SK-N-SH treated with all-trans-retinoic acid at 6 μM for 48 hours (cell line): ENCODE measurements around the gene AP1G2.

Source experiments
- ATAC-seq: fragments of 200-7000 bp; cut with Tn5 transposase; 3 replicates; pipeline ENCODE4 v1.9.1; 2020; ENCODE audit warnings: mild to moderate bottlenecking, moderate library complexity
- ARNTL ChIP-seq: fragments of 450-650 bp; formaldehyde crosslinking; IDR thresholded peaks from 2 replicates; pipeline ENCODE4 v1.5.0; 2020; ENCODE audit warnings: low read depth, mild to moderate bottlenecking, moderate library complexity, borderline replicate concordance
- CREB5 ChIP-seq: fragments of 250-450 bp; sonication (Bioruptor Pico); IDR thresholded peaks from 2 replicates; pipeline ENCODE4 v1.5.1; 2020; ENCODE audit warnings: low read depth, mild to moderate bottlenecking, moderate library complexity
- CSDC2 ChIP-seq: fragments of 250-450 bp; sonication (Bioruptor Pico); IDR thresholded peaks from 2 replicates; pipeline ENCODE4 v1.5.0; 2020; ENCODE audit warnings: mild to moderate bottlenecking, moderate library complexity
- CSRNP3 ChIP-seq: fragments of 250-450 bp; sonication (Bioruptor Pico); IDR thresholded peaks from 2 replicates; pipeline ENCODE4 v1.5.1; 2021; ENCODE audit warnings: mild to moderate bottlenecking, moderate library complexity
- ESRRG ChIP-seq: fragments of 250-450 bp; sonication (Bioruptor Pico); IDR thresholded peaks from 2 replicates; pipeline ENCODE4 v1.6.1; 2021; ENCODE audit warnings: mild to moderate bottlenecking
- ISL1 ChIP-seq: fragments of 250-450 bp; sonication (Bioruptor Pico); IDR thresholded peaks from 2 replicates; pipeline ENCODE4 v2.1.2; 2022; ENCODE audit warnings: mild to moderate bottlenecking, moderate library complexity
- OSR1 ChIP-seq: fragments of 250-450 bp; sonication (Bioruptor Pico); IDR thresholded peaks from 2 replicates; pipeline ENCODE4 v1.8.0; 2022; ENCODE audit warnings: moderate library complexity, mild to moderate bottlenecking, inconsistent platforms
- PATZ1 ChIP-seq: fragments of 250-450 bp; sonication (Bioruptor Pico); IDR thresholded peaks from 2 replicates; pipeline ENCODE4 v1.8.0; 2020; ENCODE audit warnings: mild to moderate bottlenecking, moderate library complexity, borderline replicate concordance
- POU6F1 ChIP-seq: fragments of 250-450 bp; sonication (Bioruptor Pico); IDR thresholded peaks from 2 replicates; pipeline ENCODE4 v1.8.0; 2021; ENCODE audit warnings: low read depth, mild to moderate bottlenecking, moderate library complexity, borderline replicate concordance
- PPARA ChIP-seq: fragments of 250-450 bp; sonication (Bioruptor Pico); IDR thresholded peaks from 2 replicates; pipeline ENCODE4 v1.5.0; 2020; ENCODE audit warnings: mild to moderate bottlenecking, borderline replicate concordance
- RARB ChIP-seq: fragments of 250-450 bp; sonication (Bioruptor Pico); IDR thresholded peaks from 2 replicates; pipeline ENCODE4 v1.8.0; 2021; ENCODE audit warnings: mild to moderate bottlenecking, moderate library complexity
- SNAI2 ChIP-seq: fragments of 250-450 bp; sonication (Bioruptor Pico); IDR thresholded peaks from 2 replicates; pipeline ENCODE4 v1.5.0; 2020; ENCODE audit warnings: mild to moderate bottlenecking, moderate library complexity
- TCF4 ChIP-seq: fragments of 250-450 bp; sonication (Bioruptor Pico); IDR thresholded peaks from 2 replicates; pipeline ENCODE4 v1.8.0; 2021; ENCODE audit warnings: mild to moderate bottlenecking, moderate library complexity, borderline replicate concordance
- TOX ChIP-seq: fragments of 250-450 bp; sonication (Bioruptor Pico); IDR thresholded peaks from 2 replicates; pipeline ENCODE4 v1.8.0; 2021; ENCODE audit warnings: mild to moderate bottlenecking, moderate library complexity, borderline replicate concordance
- TSHZ2 ChIP-seq: fragments of 250-450 bp; sonication (Bioruptor Pico); IDR thresholded peaks from 2 replicates; pipeline ENCODE4 v1.5.0; 2020; ENCODE audit warnings: mild to moderate bottlenecking, moderate library complexity
- ZC3H10 ChIP-seq: fragments of 250-450 bp; sonication (Bioruptor Pico); IDR thresholded peaks from 2 replicates; pipeline ENCODE4 v1.5.1; 2021; ENCODE audit warnings: mild to moderate bottlenecking, moderate library complexity
- ZFP3 ChIP-seq: fragments of 250-450 bp; sonication (Bioruptor Pico); IDR thresholded peaks from 2 replicates; pipeline ENCODE4 v1.5.0; 2020; ENCODE audit warnings: mild to moderate bottlenecking, moderate library complexity
- ZFP30 ChIP-seq: fragments of 450-650 bp; formaldehyde crosslinking; IDR thresholded peaks from 2 replicates; pipeline ENCODE4 v1.5.0; 2022; ENCODE audit warnings: mild to moderate bottlenecking, moderate library complexity
- ZNF565 ChIP-seq: fragments of 450-650 bp; formaldehyde crosslinking; conservative IDR thresholded peaks from 2 replicates; pipeline ENCODE4 v1.5.0; 2020; ENCODE audit warnings: low read depth, mild to moderate bottlenecking, moderate library complexity

The AP1G2 gene

GRCh38 chr14:23521785-23522640, 45.6 kb downstream of the AP1G2 start:
- no peak for ATAC-seq
- TF ChIP-seq TCF4 (CRISPR knock-in tag) (no peak), PPARA (CRISPR knock-in tag) (no peak), ZFP3 (no peak), OSR1 (no peak), CSRNP3 (CRISPR knock-in tag) (no peak), PATZ1 (CRISPR knock-in tag) (no peak), CREB5 (no peak), ZNF565 (no peak), ZC3H10 (CRISPR knock-in tag) (no peak), ARNTL (CRISPR knock-in tag) (no peak), CSDC2 (no peak), TOX (CRISPR knock-in tag) (no peak), RARB (CRISPR knock-in tag) (no peak), TSHZ2 (CRISPR knock-in tag) (no peak)
- TF ChIP-seq, all 23 proteins: peak for 0

DNA sequence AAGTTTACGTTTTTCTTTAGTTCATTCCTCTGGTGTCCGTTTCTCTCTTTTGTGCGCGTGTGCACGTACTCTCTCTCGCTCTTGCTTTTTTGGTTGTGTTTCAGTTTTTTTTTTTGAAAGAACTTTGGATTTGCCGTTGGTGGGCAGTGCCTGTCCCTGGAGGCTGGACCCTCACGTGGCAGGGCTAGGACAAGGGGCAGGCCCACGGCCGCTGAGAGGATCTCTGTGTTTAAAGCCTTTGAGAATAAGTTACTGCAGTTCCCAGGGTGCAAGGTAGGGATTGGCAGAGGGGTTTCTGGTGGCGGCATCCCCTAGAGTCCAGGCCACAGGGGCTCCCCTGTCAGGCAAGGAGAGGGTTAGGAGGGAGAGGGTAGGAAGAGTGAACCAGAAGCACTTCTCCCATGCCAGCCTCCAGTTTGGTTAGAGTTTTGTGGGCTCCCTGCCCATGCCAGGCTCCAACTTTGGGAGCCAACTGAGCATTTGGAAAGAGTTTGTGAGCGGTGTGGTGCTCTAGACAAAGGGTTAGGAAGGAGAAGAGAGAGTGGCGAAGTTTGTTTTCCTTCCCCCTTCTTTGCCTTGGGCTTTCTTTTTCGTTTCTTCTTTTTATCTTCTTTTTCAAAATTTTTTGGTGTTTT, 46.6 kb downstream of the AP1G2 start:
- no peak for ATAC-seq
- TF ChIP-seq SNAI2 (no peak), OSR1 (no peak), RARB (CRISPR knock-in tag) (no peak)

DNA sequence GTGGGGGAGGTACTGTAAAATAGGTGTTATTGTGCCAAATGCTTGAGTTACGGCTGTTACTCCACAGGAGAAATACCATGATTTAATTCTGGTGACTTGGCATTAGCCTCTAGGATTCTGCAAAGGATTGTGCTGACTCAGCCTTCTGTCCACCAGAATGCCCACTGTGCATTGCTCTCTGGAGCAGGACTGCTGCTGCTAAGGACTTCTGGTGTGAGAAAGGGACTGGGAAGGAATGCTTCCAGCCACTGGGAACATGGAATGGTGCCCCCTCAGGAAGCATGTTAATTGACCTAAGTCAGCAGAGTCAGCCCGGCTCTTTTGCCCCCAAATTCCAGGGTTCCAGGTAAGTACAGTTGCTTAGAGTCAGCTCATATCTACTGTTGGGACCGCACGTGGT, 48.9 kb downstream of the AP1G2 start:
- no peak for ATAC-seq
- TF ChIP-seq POU6F1 (CRISPR knock-in tag) (no peak), TOX (CRISPR knock-in tag) (no peak), OSR1 (no peak), PATZ1 (CRISPR knock-in tag) (no peak), RARB (CRISPR knock-in tag) (no peak), ISL1 (CRISPR knock-in tag) (no peak), ESRRG (CRISPR knock-in tag) (no peak), ZC3H10 (CRISPR knock-in tag) (no peak), ZFP3 (no peak), PPARA (CRISPR knock-in tag) (no peak), SNAI2 (no peak), CSDC2 (no peak), TCF4 (CRISPR knock-in tag) (no peak), CREB5 (no peak), CSRNP3 (CRISPR knock-in tag) (no peak), ZFP30 (CRISPR knock-in tag) (no peak)
